Measurements from ENCODE around the gene C7orf25.

C7orf25 gene

GRCh38 chr7:42945821-42946626 is 34.2 kb upstream of the C7orf25 start:
- Histone ChIP-seq H3K27me3 (ENCODE audit: control insufficient read depth in 5 of 5, insufficient read depth in 4 of 5, low read length in 5 of 5) (no peaks in the 10 kb centered on the region), H3K4me1 (ENCODE audit: control insufficient read depth in 5 of 5, insufficient read depth in 5 of 5, low read length in 5 of 5) (no peaks in the 10 kb centered on the region), H3K9me3 (ENCODE audit: control insufficient read depth in 5 of 5, low read length in 5 of 5) (no peaks in the 10 kb centered on the region), H3K27ac (ENCODE audit: low read depth, low read length) (no peak overlapping the region), H3K36me3 (ENCODE audit: control insufficient read depth in 5 of 5, insufficient read depth in 5 of 5, low read length in 5 of 5) (no peaks in the 10 kb centered on the region), H3K9ac (ENCODE audit: low read length in 5 of 5) (no peak overlapping the region), H3K4me3 (ENCODE audit: low read depth in 1 of 5, low read length in 5 of 5) (no peak overlapping the region)

- no peak overlapping the region for H3K9ac ChIP-seq (ENCODE audit: low read length in 5 of 5)
- H3K27ac ChIP-seq (ENCODE audit: low read depth, low read length) = no peak overlapping the region
- no peaks in the 10 kb centered on the region for H3K27me3 ChIP-seq (ENCODE audit: control insufficient read depth in 5 of 5, insufficient read depth in 4 of 5, low read length in 5 of 5)
- H3K4me1 ChIP-seq (ENCODE audit: control insufficient read depth in 5 of 5, insufficient read depth in 5 of 5, low read length in 5 of 5) = no peaks in the 10 kb centered on the region
- peaks cover 27 to 34% (median 28%) of the 10 kb centered on the region in 5 donors for H3K36me3 ChIP-seq (ENCODE audit: control insufficient read depth in 5 of 5, insufficient read depth in 5 of 5, low read length in 5 of 5)
- no peaks in the 10 kb centered on the region for H3K9me3 ChIP-seq (ENCODE audit: control insufficient read depth in 5 of 5, low read length in 5 of 5)
- no peak overlapping the region for H3K4me3 ChIP-seq (ENCODE audit: low read depth in 1 of 5, low read length in 5 of 5)
Measured at GRCh38 chr7:42940985-42941847, 29.3 kb upstream of the C7orf25 start.

GRCh38 chr7:42939457-42940240 is 27.8 kb upstream of the C7orf25 start:
- Histone ChIP-seq H3K36me3 (ENCODE audit: control insufficient read depth in 5 of 5, insufficient read depth in 5 of 5, low read length in 5 of 5) (peaks cover 39 to 49% (median 42%) of the 10 kb centered on the region in 5 donors), H3K27ac (ENCODE audit: low read depth, low read length) (no peak overlapping the region), H3K9ac (ENCODE audit: low read length in 5 of 5) (no peak overlapping the region), H3K4me3 (ENCODE audit: low read depth in 1 of 5, low read length in 5 of 5) (no peak overlapping the region), H3K9me3 (ENCODE audit: control insufficient read depth in 5 of 5, low read length in 5 of 5) (no peaks in the 10 kb centered on the region), H3K4me1 (ENCODE audit: control insufficient read depth in 5 of 5, insufficient read depth in 5 of 5, low read length in 5 of 5) (no peaks in the 10 kb centered on the region), H3K27me3 (ENCODE audit: control insufficient read depth in 5 of 5, insufficient read depth in 4 of 5, low read length in 5 of 5) (no peaks in the 10 kb centered on the region)

- peaks cover 39 to 49% (median 42%) of the 10 kb centered on the region in 5 donors for H3K36me3 ChIP-seq (ENCODE audit: control insufficient read depth in 5 of 5, insufficient read depth in 5 of 5, low read length in 5 of 5)
- no peak overlapping the region for H3K4me3 ChIP-seq (ENCODE audit: low read depth in 1 of 5, low read length in 5 of 5)
Measured at GRCh38 chr7:42935861-42936260, 24.0 kb upstream of the C7orf25 start.

GRCh38 chr7:42934291-42934690 is 22.4 kb upstream of the C7orf25 start:
- peaks cover 5 to 39% (median 35%) of the 10 kb centered on the region in 5 donors for H3K4me1 ChIP-seq (ENCODE audit: control insufficient read depth in 5 of 5, insufficient read depth in 5 of 5, low read length in 5 of 5)
- no peaks in the 10 kb centered on the region for H3K9me3 ChIP-seq (ENCODE audit: control insufficient read depth in 5 of 5, low read length in 5 of 5)
- no peak overlapping the region for H3K4me3 ChIP-seq (ENCODE audit: low read depth in 1 of 5, low read length in 5 of 5)
- H3K9ac ChIP-seq (ENCODE audit: low read length in 5 of 5) = no peak overlapping the region
- H3K27me3 ChIP-seq (ENCODE audit: control insufficient read depth in 5 of 5, insufficient read depth in 4 of 5, low read length in 5 of 5) = no peaks in the 10 kb centered on the region
- no peak overlapping the region for H3K27ac ChIP-seq (ENCODE audit: low read depth, low read length)
- H3K36me3 ChIP-seq (ENCODE audit: control insufficient read depth in 5 of 5, insufficient read depth in 5 of 5, low read length in 5 of 5) = peaks cover 30 to 40% (median 36%) of the 10 kb centered on the region in 5 donors

More at GRCh38 chr7:42935861-42936260, 24.0 kb upstream of the C7orf25 start:
- no peak overlapping the region for H3K9ac ChIP-seq (ENCODE audit: low read length in 5 of 5)
- H3K27ac ChIP-seq (ENCODE audit: low read depth, low read length) = no peak overlapping the region
- peaks cover 5 to 24% (median 20%) of the 10 kb centered on the region in 5 donors for H3K4me1 ChIP-seq (ENCODE audit: control insufficient read depth in 5 of 5, insufficient read depth in 5 of 5, low read length in 5 of 5)
- no peaks in the 10 kb centered on the region for H3K9me3 ChIP-seq (ENCODE audit: control insufficient read depth in 5 of 5, low read length in 5 of 5)
- H3K27me3 ChIP-seq (ENCODE audit: control insufficient read depth in 5 of 5, insufficient read depth in 4 of 5, low read length in 5 of 5) = no peaks in the 10 kb centered on the region

- Histone ChIP-seq H3K27me3 (ENCODE audit: control insufficient read depth in 5 of 5, insufficient read depth in 4 of 5, low read length in 5 of 5) (no peaks in the 10 kb centered on the region), H3K4me3 (ENCODE audit: low read depth in 1 of 5, low read length in 5 of 5) (peak overlapping the region; percentile 90 to 98 (median 97)), H3K4me1 (ENCODE audit: control insufficient read depth in 5 of 5, insufficient read depth in 5 of 5, low read length in 5 of 5) (peaks cover 5 to 46% (median 41%) of the 10 kb centered on the region in 5 donors)
Measured at GRCh38 chr7:42932811-42933591, 21.1 kb upstream of the C7orf25 start.

GRCh38 chr7:42931834-42932651 is 20.2 kb upstream of the C7orf25 start, which contains the start of the genes MRPL32 and PSMA2:
Gene MRPL32, plus strand, starts transcription at chr7:42932376. Its CDS starts 11 bp downstream, at chr7:42932387.
Gene PSMA2, minus strand, starts transcription at chr7:42932174. Its CDS starts 16 bp downstream, at chr7:42932158.
- Histone ChIP-seq H3K4me1 (ENCODE audit: control insufficient read depth in 5 of 5, insufficient read depth in 5 of 5, low read length in 5 of 5) (peaks cover 5 to 48% (median 41%) of the 10 kb centered on the region in 5 donors), H3K27me3 (ENCODE audit: control insufficient read depth in 5 of 5, insufficient read depth in 4 of 5, low read length in 5 of 5) (no peaks in the 10 kb centered on the region), H3K9me3 (ENCODE audit: control insufficient read depth in 5 of 5, low read length in 5 of 5) (no peaks in the 10 kb centered on the region), H3K9ac (ENCODE audit: low read length in 5 of 5) (peak within 1 kb of the TSS; percentile 93 to 97 (median 94)), H3K27ac (ENCODE audit: low read depth, low read length) (peak within 1 kb of the TSS; percentile 97), H3K36me3 (ENCODE audit: control insufficient read depth in 5 of 5, insufficient read depth in 5 of 5, low read length in 5 of 5) (peaks cover 15 to 23% (median 18%) of the 10 kb centered on the region in 5 donors), H3K4me3 (ENCODE audit: low read depth in 1 of 5, low read length in 5 of 5) (peak within 1 kb of the TSS; percentile 90 to 98 (median 97))

More at GRCh38 chr7:42932811-42933591, 21.1 kb upstream of the C7orf25 start:
- H3K27ac ChIP-seq (ENCODE audit: low read depth, low read length) = peak overlapping the region; percentile 97
- peaks cover 19 to 32% (median 26%) of the 10 kb centered on the region in 5 donors for H3K36me3 ChIP-seq (ENCODE audit: control insufficient read depth in 5 of 5, insufficient read depth in 5 of 5, low read length in 5 of 5)
- H3K9ac ChIP-seq (ENCODE audit: low read length in 5 of 5) = peak overlapping the region; percentile 85 to 97 (median 93)
- H3K9me3 ChIP-seq (ENCODE audit: control insufficient read depth in 5 of 5, low read length in 5 of 5) = no peaks in the 10 kb centered on the region

GRCh38 chr7:42931447-42931833 is 19.6 kb upstream of the C7orf25 start:
- peak overlapping the region; percentile 90 to 98 (median 97) for H3K4me3 ChIP-seq (ENCODE audit: low read depth in 1 of 5, low read length in 5 of 5)
- H3K4me1 ChIP-seq (ENCODE audit: control insufficient read depth in 5 of 5, insufficient read depth in 5 of 5, low read length in 5 of 5) = peaks cover 5 to 48% (median 41%) of the 10 kb centered on the region in 5 donors
- H3K36me3 ChIP-seq (ENCODE audit: control insufficient read depth in 5 of 5, insufficient read depth in 5 of 5, low read length in 5 of 5) = peaks cover 16 to 22% (median 19%) of the 10 kb centered on the region in 5 donors
- no peaks in the 10 kb centered on the region for H3K9me3 ChIP-seq (ENCODE audit: control insufficient read depth in 5 of 5, low read length in 5 of 5)
- H3K27ac ChIP-seq (ENCODE audit: low read depth, low read length) = peak overlapping the region; percentile 97
- H3K27me3 ChIP-seq (ENCODE audit: control insufficient read depth in 5 of 5, insufficient read depth in 4 of 5, low read length in 5 of 5) = no peaks in the 10 kb centered on the region
- peak overlapping the region; percentile 93 to 97 (median 94) for H3K9ac ChIP-seq (ENCODE audit: low read length in 5 of 5)

All from subcutaneous abdominal adipose tissue (tissue), 5 donors.